HG02938 (cell line): ENCODE results near the gene GLUL.

Experiments used
- ATAC-seq: cut with Tn5 transposase; IDR thresholded peaks from one replicate; pipeline ENCODE4 v1.9.1; 2021; ENCODE audit warnings: mild to moderate bottlenecking, moderate library complexity; ENCODE audit not compliant: unreplicated experiment

The GLUL gene

DNA sequence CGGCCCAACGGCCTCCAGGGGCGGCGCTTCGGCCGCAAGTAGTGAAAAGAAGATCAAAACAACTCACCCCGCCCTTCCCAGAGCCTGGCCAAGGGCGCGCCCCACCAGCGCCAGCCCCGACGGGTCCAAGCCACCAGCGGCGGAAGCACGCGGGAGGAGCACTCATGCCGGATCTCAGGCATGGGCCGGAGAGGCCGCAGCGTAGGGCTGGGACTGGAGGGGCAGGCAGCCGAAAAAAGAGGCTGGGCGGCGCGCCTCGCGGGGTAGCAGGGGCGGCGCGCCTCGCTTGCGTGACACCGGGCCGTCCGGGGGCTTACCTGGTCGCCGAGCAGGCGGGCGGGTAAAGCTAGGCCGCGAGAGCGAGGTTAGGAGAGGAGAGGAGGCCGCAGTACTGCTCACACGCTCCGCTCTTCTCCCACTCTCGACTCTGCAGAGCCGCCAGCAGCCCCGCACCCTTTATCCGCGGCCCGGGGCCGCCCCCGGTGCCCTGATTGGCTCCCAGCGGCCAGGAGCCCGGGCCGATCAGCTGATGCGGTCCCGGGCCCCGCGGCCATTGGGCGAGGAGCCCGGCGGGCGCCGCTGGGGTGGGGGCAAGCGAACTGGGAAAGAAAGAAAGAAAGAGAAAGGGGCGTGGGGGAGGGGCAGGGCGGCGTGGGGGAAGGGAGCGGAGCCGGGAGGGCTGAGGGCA is at the start of gene GLUL:
TSS of gene GLUL (minus strand) at position 429 of the 688 bp plus-strand sequence. CDS start 3,053 bp downstream, outside the sequence.
- peak; percentile 74 for ATAC-seq

DNA sequence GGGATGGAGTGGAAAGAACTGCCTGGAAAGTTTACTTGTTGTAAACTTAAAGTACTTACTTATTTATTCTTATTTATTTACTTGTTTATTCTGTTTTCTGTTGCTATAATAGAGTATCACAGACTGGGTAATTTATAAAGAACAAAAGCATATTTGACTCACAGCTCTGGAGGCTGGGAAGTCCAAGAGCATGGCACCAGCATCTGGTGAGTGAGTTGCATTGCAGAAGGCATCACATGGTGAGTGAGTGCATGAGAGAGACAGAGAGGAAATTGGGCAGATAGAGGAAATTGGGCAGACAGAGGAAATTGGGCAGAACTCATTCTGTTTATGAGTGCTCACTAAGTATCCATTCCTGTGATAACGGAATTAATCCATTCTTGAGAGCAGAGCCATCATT is 46.7 kb upstream of the GLUL start:
- ATAC-seq = no peak

DNA sequence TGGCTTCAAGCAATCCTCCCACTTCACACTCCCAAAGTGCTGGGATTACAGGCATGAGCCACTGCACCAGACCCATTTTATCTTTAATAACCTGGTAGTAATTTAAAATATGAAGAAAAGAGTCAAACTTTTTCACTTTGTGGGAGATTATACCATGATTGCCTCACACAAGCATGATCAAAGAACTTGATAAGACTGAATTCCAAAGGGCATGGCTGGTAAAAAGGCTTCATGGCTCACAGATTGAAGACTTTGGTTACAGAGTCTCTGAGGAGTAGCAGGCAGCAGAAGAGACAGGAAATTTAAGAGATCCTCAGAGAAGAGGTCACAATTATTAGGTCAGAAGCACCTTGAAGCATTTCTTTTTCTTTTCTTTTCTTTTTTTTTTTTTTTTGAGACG is 42.0 kb upstream of the GLUL start:
- ATAC-seq = no peak

DNA sequence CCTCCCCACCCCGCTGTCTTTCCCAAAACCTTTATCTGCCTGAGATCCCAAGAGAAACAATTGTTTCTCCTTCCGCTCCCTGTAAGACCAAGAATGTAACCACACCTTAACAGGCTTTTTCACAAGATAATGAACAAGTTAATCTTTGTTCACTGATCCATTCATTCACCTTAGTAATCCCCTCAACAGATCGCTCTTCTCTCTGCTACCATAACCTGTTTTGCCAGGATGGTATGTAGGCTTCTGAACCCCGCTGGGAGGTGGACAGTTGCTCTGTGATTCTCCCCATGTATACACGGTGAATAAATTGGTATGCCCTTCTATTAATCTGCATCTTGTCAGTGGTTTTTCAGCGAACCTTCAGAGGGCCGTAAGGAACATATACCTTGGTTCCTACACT is 39.7 kb upstream of the GLUL start:
- no peak for ATAC-seq

DNA sequence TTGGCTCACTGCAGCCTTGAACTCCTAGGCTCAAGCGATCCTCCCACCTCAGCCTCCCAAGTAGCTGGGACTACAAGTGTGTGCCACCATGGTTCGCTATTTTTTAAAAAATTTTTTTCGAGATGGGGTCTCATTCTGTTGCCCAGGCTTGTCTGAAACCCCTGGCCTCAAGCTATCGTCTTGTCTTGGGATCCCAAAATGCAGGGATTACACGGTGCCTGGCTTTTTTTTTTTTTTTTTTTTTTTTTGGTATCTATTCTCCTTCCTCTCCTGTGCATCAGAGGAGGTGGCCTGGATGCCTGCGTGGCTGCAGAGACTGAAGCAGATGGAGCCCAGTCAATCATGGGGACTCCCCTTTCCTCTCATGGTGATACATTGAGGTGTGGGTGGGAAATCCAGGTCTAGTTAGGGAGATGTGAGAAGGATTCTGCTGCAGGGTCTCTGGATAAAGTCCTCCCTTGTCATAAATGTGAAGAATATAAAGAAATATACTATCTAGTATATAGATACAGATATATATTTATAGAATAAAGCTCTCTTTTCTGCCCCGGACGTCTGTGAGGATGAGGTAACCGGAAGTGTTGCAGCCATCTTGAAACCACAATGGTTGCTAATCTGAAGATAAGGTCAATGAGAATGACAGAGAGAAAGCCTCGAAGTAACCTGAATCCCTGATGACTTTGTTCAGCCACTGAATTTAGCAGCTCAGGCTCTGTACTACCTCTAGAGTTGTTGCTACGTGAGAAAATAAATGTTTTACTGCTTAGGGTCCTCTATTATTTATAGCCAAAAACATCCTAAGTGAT is 38.9 kb upstream of the GLUL start:
- ATAC-seq = peak; percentile 33

DNA sequence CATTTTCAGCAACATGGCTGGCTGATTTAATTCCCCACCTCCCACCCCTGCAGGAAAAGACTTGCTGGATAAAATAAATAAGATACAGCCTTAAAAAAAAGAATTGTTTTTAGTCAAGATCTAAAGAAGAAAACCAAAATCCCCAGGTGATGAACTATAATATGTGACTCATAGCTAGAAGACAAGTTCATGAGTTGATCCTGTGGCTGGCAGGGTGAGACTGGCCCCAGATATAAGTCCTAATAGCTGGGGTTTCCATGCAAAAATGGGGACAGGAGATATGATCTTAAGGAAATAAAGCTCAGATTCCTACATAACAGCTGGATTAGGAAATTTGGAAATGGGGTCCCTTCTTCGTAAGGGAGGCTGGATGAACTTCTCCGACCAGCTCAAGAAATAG is 36.5 kb upstream of the GLUL start:
- ATAC-seq = no peak

DNA sequence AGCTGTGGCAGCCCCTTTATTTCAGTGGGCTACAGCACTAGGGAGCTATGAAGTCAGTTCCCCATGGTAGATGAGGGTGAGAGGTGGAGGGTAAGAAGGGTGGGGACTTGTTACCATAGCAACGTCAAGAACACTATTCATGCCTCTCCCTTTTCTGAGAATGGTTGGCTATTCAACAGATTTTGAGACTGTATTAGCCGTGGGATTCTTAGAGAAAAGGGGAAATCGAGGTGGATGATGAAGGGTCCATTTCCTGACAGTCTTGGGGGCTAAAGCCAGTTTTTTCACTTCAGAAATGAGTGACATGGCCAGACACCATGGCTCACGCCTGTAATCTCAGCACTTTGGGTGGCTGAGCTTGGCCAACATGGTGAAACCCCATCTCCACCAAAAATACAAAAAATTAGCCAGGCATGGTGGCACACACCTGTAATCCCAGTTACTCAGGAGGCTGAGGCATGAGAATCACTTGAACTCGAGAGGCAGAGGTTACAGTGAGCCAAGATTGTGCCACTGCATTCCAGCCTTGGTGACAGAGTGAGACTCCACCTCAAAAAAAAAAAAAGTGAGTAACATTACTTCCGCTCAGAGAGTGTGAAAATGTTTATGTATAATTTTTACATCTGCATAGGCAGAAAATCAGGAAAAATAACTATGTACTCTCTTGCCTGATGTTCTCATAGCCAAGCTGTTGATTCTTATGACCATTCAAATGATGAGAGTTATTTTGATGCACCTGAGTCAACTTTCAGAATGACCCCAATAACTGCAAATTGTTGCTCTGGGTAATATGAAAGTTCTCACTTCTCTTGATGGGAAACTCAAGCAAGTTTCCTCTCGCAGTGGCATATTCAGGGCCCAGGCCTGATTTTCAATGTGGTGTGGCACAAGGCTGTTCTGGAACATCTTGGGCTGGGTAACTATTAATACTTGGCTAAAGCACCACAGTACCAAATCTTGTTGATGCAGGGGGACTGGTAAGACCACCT is 35.1 kb upstream of the GLUL start:
- peak; percentile 72 for ATAC-seq

DNA sequence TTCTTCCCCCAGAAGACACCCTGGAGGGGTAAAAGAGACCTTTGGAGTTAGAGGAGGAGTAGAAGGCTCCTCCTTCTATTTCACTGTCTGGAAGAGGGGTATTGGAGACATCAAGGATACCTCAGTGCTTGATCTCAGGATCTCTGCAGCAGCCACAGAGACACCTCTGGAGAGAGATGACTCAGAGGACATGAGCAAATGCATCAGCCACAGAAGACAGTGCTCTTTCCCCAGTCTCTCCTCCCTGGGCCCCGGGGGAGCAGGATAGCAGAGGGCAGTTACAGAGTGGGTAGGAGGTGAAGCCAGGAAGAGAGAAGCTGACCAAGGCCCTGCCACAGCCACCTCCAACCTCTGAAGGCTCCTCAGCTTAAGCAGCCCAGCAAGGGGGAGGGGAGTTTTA is 24.2 kb upstream of the GLUL start:
- no peak for ATAC-seq

DNA sequence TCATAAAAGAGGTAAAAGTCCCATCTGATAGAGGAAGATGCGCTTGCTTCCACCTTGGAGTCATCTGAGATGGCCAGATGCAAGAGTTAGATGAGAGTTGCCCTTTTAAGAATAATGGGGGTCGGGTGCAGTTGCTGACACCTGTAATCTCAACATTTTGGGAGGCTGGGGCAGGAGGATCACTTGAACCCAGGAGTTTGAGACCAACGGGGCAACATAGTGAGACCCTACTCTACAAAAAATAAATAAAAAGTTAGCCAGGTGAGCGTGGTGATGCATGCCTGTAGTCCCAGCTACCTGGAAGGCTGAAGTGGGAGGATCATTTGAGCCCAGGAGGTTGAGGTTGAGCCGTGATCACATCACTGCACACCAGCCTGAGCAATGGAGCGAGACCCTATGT is 22.4 kb upstream of the GLUL start:
- no peak for ATAC-seq

DNA sequence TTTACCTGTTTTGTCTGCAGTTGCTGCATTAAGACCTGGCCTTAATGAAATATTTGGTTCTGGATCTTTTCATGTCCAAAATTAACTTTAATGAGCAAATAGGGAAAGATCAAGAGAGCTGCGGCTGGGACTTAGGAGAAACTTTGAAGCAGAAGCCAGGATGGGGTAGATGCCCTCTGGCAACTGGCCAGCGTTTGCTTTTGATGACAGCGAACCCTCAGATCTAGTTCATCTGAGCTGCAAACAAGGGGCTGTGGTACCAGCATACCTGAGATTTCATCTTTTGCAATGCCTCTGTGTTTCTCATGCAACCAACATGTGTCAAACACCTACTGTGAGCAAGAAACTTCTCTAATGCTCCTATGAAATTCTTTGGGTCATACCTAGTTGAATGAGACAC is 21.9 kb upstream of the GLUL start:
- no peak for ATAC-seq

DNA sequence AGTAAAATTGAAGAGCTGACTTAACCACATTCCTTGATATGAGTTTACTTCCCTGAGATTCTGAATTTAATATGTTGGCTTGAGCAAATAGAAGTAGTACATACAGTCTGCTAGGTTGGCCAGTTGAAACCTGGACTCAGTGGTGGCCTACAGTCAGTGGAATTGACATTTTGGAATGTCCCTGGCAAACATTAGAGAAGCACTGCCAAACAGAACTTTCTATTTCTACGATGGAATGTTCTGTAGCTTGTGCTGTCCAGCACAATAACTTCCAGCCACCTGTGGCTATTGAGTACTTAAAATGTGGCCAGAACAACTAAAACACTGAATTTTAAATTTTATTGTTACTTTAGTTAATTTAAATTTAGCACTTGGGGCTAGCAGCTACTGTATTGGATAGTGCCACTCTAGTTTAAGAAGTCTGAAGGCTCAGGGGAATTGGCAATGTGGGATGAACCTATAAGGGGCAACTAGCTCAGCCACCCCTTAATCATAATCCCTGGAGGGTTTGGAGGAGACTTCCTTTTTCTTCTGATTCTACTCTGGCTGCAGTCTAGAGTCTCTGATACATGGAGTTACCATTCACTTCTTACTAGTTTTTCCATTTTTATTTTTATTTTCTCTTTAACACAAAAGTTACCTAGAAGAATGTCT is 19.2 kb upstream of the GLUL start:
- ATAC-seq = no peak

DNA sequence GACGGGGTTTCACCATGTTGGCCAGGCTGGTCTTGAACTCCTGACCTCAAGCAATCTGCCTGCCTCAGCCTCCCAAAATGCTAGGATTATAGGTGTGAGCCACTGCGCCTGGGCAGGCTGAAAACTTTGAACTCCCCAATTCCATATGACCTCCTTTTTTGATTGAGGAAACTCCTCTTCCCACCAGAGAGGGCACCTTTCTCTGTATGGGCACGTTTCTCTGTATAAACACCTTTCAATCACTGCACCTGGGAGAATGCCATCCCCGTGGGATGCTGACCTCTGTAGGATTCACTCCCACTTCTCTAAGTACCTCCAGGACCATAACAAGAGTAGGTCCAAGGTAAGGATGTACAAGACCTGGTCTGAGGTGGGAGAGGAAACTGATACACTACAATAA is 18.5 kb upstream of the GLUL start:
- no peak for ATAC-seq

DNA sequence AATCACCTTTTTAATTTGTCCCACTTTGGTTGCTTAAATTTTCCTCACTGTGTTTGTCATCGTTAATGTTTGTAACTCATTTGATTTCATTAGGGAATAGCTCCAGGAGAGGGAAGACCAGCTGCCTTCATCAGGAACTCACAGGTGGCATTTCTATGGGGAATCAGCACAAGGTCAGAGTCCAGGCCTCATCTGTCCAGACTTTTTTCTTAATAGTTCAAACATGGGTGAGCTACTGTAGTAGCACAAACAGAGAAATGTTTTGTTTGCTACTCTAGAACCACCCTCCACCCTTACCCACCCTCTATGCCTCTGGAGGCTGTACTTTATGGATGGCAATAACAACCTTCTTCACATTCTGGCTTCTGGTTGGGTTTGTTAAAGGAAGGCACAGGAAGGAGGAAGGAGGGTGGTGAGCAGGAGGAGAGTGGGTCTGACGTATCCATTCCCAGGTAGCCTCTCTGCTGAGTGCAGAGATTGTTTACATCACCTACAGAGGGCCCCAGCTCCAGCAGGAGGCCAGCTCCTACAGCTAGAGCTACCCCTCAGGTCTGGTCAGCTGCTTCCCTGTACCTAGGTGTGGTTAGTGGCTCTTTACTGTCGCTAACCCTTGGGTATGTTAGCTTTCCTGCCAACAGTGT is 17.0 kb upstream of the GLUL start:
- ATAC-seq = no peak

DNA sequence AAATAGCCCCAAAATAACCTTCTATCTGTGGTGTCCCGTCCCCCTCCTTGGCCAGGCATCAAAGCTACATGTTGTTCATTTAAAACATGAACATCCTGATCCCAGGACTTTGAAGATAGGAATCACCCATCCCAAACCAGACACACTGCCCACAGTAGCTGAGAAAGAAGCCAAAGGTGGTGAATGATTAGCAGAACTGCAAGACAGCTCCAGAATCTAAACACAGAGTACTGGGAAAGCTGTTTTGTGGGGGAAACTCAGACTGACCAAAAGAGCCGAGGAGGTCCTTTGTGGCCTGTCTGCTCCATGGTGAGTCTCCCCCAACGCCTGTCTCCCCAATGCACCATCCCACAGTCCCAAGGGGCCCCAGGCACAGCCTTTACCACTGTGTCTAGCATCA is 16.1 kb upstream of the GLUL start:
- ATAC-seq = no peak

DNA sequence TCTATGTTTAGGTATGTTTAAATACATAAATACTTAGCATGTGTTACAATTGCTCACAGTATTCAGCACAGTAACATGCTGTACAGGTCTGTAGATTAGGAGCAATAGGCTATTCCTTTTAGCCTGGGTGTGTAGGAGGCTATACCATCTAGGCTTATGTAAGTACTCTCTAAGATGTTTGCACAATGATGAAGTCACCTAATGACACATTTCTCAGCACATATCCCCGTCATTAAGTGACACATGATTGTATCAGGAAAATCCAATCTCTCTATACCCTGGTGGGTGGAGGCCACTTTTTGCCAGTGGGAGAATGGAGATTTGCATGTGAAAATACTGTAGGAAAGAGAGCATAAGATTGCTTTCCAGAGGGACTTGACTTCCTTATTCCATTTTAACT is 14.4 kb upstream of the GLUL start:
- ATAC-seq = no peak

DNA sequence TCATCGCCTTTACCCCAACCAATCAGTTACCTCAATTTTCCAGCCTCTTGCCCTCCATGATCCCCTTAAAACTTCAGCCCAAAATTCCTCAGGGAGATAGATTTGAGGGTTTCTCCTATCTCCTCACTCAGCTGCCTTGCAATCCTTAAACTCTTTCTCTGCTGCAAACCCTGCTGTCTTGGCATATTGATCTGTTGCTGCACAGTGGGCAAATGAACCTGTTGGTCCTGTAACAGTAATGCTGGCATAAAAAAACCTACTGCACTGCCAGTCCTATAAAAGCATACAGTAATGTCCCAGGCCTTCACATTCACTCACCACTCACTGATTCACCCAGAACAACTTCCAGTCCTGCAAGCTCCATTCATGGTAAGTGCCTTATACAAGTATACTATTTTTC is 14.0 kb upstream of the GLUL start:
- ATAC-seq = no peak

DNA sequence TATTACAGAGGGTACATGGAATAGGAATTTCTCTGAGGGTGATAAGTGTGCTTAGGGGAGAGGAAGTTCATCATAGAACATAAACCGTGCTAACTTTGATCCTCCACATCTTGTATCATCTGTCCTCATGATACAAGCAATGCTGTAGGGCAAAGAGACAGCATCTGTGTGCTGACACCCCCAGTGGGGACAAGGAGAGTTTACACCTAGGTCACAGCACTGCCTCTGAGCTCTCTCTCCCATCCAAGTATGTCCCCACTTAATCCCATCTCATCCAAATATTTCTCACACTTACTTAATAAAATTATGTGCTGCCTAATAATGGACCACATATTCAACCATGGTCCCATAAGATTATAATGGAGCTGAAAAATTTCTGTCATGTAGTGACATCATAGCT is 13.2 kb upstream of the GLUL start:
- ATAC-seq = no peak

DNA sequence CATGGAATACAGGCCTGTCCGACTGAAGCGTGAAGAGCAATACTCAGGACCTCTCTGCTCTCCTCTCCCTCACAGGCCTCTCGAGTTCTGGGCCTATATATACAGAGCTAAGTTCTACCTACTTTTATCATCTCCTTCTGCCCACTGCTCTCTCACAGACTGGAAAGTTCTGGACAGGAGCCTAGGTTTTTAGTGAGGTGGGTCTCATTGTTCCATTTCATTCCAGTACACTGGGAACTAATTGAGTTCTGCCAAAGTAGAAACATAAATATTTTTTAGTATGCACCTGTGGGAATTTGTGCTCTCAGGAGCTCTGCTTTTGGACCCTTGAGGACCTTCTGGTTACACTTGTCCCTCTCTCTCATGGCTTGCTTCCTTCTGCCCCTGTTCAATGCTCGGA is 9.0 kb upstream of the GLUL start, which contains the start of gene TEDDM1:
TSS of gene TEDDM1 (minus strand) at position 101 of the 400 bp plus-strand sequence. CDS start 182 bp downstream, outside the sequence.
- ATAC-seq = no peak

DNA sequence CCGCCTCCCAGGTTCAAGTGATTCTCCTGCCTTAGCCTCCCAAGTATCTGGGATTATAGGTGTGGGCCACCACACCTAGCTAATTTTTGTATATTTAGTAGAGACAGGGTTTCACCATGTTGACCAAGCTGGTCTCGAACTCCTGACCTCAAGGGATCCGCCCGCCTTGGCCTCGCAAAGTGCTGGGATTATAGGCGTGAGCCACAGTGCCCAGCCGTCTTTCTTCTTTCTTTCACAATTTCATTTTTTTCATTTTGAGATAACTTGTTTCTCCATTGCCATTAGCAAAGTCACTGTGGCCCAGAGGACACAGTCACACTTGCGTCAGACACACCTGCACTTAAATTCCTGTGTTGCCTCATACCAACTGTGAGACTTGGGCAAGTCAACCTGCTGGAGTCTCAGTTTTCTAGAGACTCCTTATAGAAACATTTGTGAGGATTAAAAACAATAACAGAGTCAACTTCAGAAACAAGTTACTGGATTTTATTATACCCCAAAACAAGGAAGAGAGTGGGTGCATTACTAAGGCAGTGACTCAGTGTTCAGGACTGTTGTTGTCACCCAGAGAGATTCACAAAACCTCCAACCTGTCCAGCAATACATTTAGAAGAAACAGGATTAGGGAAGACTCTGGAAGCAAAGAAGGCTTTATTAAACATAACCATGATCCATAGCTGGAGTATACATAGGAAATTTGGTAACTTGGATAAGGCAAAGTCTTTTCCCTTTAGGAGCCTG is 6.2 kb upstream of the GLUL start:
- ATAC-seq = no peak

DNA sequence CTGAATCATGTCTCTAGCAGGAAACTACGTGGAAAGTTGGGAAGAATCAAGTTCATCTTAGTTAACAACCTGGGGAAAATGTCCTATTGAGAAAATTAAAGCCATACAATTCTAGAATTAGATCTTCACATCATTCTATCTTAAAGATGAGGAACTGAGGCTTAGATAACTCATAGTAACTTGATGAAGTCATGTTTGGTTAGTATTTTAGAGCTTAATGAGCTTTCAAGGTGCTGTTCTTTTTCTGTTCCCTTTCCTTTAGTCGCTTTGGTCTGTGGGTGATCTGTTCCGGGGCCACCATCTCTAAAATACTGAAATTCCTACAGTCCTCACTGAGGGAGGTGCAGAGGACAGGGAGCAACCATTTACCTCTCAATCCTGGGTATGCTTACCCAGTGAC is 4.3 kb upstream of the GLUL start:
- no peak for ATAC-seq
